ENCODE data around the gene AMOTL1.

Gene AMOTL1

DNA sequence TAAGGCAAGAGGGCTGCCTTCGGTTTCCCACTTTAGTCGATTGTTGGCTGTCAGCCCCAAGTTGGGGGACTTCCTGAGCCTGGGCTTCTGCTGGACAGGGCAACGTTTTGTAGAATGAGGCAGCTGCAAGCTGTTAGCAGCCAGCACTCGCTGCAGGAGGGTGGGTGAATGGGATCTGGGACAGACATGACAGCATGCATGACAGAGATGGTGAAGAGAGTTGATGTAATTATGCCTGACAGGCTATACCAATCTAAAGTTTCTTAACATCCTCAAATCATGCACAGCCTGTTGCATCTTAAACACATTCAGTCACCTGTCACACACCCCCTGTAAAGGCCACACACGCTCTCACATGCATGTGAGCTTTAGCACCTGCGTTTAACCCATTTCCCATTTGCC lies 156.0 kb downstream of the AMOTL1 start:
- no peak for DNase-seq (ENCODE audit: low spot score)

DNA sequence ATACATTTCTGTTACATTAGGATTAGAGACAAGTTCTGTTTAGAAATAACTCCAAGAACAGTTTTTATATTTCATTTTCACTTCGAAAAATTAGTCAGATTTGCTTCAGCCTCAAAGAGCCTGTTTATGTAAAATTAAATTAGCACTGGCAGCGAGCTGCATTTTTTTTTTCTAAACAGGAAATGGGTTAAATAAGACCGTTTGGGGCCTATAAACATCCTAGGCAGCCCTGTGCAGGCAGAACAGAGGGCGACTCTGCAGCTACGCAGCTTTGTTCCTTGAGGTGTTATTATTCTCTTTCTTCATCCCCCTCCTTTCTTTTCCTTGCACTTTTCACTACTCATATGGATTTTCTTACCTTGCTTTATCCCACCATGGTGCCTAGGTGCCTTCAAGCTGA lies 156.5 kb downstream of the AMOTL1 start:
- DNase-seq (ENCODE audit: low spot score): no peak

DNA sequence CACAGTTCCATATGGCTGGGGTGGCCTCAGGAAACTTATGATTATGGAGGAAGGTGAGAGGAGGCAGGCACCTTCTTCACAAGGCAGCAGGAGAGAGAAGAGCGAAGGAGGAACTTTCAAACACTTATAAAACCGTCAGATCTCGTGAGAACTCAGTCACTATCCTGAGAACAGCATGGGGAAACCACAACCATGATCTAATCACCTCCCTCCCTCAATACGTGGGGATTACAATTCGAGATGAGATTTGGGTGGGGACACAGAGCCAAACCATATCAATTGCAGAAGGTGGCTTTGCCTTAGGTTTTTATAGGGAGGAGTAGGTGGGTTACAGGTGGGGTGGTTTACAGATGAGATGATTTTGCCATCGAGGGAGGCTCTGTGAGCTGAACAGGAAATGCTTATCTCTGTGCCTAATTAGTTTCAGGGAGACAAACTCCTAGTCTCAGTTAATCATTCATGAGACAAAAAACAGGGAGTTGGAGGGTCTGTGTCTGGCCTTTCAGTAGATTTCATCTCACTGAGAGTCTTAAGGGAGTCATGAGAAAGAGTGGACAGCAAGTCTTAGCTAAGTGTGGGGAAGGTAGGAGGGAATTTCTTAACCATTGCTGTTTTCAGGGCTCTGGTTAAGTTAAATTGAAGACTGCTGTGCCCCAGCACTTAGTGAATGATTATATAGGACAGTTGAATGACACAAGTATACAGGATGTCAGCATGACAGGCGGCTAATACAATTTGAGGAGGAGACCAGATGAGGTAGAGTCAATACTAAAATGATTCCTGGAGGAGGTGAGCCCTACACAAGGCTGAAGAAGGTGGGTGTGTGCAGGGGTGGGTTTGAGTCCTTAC lies 157.5 kb downstream of the AMOTL1 start:
- DNase-seq (ENCODE audit: low spot score): no peak

DNA sequence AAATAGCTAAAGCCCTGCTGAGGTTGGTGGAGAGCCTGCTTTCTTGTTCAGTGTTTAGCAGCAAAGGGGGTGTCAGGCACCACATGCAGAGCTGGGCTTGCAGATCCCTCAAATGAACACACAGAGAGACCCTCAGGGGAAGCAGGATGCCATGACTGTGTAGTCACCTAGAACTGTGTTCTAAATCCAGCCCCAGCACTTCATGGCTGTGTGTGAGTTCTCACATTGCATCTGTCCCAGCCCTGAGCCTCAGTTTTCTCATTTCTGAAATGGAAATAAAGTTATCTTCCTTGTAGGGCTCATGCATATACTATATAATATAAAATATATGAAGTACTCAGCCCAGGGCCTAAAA lies 158.1 kb downstream of the AMOTL1 start:
- DNase-seq (ENCODE audit: low spot score): no peak

Data from COLO829 (cell line).